GM12875 (cell line): Measurements from ENCODE around the gene ADAMTS8.

ENCODE experiments used
- H3K4me3 ChIP-seq: one replicate; pipeline ENCODE4 v1.5.1; 2011; ENCODE audit warnings: low read depth, low read length, control low read depth
- CTCF ChIP-seq: IDR thresholded peaks from 2 replicates; pipeline ENCODE4 v1.5.1; 2011; ENCODE audit warnings: low read depth, mild to moderate bottlenecking, control low read depth, inconsistent platforms, low read length, moderate library complexity, borderline replicate concordance; ENCODE audit not compliant: insufficient read depth

The ADAMTS8 gene

DNA sequence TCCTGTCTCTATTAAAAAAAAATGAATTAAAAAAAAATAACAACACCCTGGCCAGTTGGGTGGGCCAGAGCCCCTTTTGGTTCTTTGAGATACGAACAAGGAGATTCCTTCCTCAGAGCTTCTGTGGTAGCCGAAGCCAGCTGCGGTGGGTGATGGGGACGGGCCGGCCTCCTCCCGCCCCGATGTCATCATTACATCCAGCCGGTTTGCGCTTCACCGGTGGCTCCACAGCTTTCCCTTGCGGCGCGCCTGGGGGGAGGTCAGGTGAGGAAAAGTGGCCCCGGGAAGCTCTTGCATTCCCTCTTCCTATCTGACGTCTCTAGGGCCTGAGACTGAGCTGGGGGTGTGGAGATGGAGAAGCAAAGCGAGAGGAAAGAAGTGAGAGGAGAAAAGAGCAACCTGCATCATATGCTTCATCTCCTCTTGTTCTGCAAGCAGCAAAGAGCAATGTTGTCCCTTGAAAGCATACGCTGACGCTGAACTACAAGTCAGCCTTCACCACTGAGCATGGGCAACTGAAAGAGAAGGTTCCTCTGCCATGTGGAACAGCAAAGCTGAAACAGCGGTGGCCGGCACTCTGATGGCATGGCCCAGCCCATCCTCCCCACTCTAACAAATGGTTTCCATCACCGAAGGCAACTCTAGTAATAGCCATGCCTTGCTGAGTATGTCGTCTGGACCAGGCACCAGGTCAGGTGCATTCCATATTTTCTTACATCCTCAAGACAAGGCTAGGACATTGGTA lies 6.0 kb downstream of the ADAMTS8 start:
- H3K4me3 ChIP-seq, result no peak overlapping the region

GRCh38 chr11:130421697-130422096 lies 6.7 kb downstream of the ADAMTS8 start:
- TF ChIP-seq CTCF, result no peak
- H3K4me3 ChIP-seq, result no peak overlapping the region

More for the DNA sequence above, 6.0 kb downstream of the ADAMTS8 start:
- TF ChIP-seq CTCF, result no peak

DNA sequence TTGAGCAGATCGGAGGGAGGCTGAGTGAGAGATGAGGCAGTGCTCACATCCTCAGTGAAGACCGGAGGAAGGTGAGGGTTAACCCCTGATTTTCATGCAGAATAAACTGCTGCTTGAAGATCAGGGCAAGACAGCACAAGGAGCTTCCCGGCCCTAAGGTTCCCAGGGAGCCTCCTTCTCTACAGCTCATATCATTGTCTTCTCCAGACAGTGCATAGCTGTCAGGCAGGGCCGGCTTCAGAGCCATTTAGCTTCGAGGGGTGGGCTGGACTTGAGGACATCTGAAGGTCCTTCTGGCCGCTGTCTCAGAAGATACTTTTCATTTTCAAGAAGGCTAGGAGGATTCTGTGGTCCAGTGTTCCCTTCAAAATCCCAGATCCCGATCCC lies 7.2 kb downstream of the ADAMTS8 start:
- no peak for TF ChIP-seq CTCF
- H3K4me3 ChIP-seq, result no peak overlapping the region

- H3K4me3 ChIP-seq, result no peak overlapping the region
- no peak for TF ChIP-seq CTCF
Observed at GRCh38 chr11:130420478-130421198, 7.8 kb downstream of the ADAMTS8 start.

GRCh38 chr11:130418756-130419155 lies 9.7 kb downstream of the ADAMTS8 start:
- TF ChIP-seq CTCF, result no peak
- H3K4me3 ChIP-seq, result no peak overlapping the region

DNA sequence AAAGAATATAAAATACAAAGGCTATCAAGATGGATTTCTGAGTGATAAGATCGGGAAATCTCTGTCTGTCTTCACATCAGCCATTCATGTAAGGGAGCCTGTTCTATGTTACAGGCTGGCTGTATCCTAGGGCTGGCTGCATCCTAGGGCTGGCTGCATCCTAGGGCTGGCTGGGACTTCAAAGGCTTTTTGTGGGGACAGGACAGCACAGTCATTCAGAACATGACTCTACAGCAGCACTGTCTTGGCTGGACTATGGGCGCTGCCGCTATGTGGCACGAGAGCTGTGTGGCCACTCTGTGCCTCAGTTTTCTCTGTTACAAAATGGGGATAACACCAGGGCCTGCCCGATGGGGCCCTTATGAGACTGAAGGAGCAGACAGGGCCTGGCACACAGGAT lies 10.2 kb downstream of the ADAMTS8 start:
- no peak for TF ChIP-seq CTCF
- H3K4me3 ChIP-seq, result no peak overlapping the region

- no peak for TF ChIP-seq CTCF
- H3K4me3 ChIP-seq, result no peak overlapping the region
Observed at GRCh38 chr11:130416906-130417305, 11.5 kb downstream of the ADAMTS8 start.
